Occipital lobe (tissue), 2 donors: Measurements from ENCODE around the gene TASP1. TPM values are rescaled to one million over a fixed set of nuclear protein-coding genes. Genes with fewer than 3 reads are reported as not detected.
"Not testable (repeated sequence)": the region's sequence is repeated elsewhere in the genome, so short reads cannot be mapped to it uniquely, and the experiment has no call there.

Source experiments
- DNase-seq: peaks from one replicate; lab custom pipeline; 2025; lab: John Stamatoyannopoulos, UW
- total RNA-seq: library from RNA; depleted of rRNA; stranded (reverse); fragments of >200 nt; gene quantifications from one replicate; pipeline ENCODE4 v1.2.3, GENCODE V29; 2014

Gene TASP1
- 27.5 TPM for total RNA-seq

- peak; percentile 89 for DNase-seq
Measured at GRCh38 chr20:13638496-13639149, at the start of gene TASP1. Gene TASP1 (minus strand): TSS chr20:13638932. CDS start chr20:13630078, 8,854 bp downstream.

- DNase-seq: no peak
Measured at GRCh38 chr20:13687815-13688214, 49.1 kb upstream of the TASP1 start.

- DNase-seq: no peak
Measured at GRCh38 chr20:13685623-13686022, 46.9 kb upstream of the TASP1 start.

- DNase-seq: no peak
Measured at GRCh38 chr20:13684566-13685222, 46.0 kb upstream of the TASP1 start.

- no peak for DNase-seq
Measured at GRCh38 chr20:13683833-13684232, 45.1 kb upstream of the TASP1 start.

- DNase-seq: no peak
Measured at GRCh38 chr20:13681248-13682125, 42.8 kb upstream of the TASP1 start.

GRCh38 chr20:13678944-13679343, 40.2 kb upstream of the TASP1 start:
- no peak for DNase-seq

GRCh38 chr20:13677241-13677640, 38.5 kb upstream of the TASP1 start:
- no peak for DNase-seq

- DNase-seq: no peak
Measured at GRCh38 chr20:13676682-13677081, 38.0 kb upstream of the TASP1 start.

GRCh38 chr20:13672690-13673089, 34.0 kb upstream of the TASP1 start:
- no peak for DNase-seq

- DNase-seq: no peak
Measured at GRCh38 chr20:13671916-13672378, 33.2 kb upstream of the TASP1 start.

GRCh38 chr20:13671512-13671911, 32.8 kb upstream of the TASP1 start:
- DNase-seq: no peak

- no peak for DNase-seq
Measured at GRCh38 chr20:13670160-13670559, 31.4 kb upstream of the TASP1 start.

GRCh38 chr20:13665709-13666395, 27.1 kb upstream of the TASP1 start:
- no peak for DNase-seq

GRCh38 chr20:13661070-13661685, 22.4 kb upstream of the TASP1 start:
- no peak for DNase-seq

- no peak for DNase-seq
Measured at GRCh38 chr20:13659288-13659687, 20.6 kb upstream of the TASP1 start.

- not testable (repeated sequence) for DNase-seq
Measured at GRCh38 chr20:13658060-13658459, 19.3 kb upstream of the TASP1 start.

GRCh38 chr20:13656721-13657368, 18.1 kb upstream of the TASP1 start:
- no peak for DNase-seq

- no peak for DNase-seq
Measured at GRCh38 chr20:13654463-13655023, 15.8 kb upstream of the TASP1 start.

GRCh38 chr20:13650474-13650873, 11.7 kb upstream of the TASP1 start:
- no peak for DNase-seq
